Suppressor macrophage treated with lipopolysaccharide for 4 hours (primary cell): ENCODE data around the gene MTURN.

Experiments used
- DNase-seq: peaks from one replicate; pipeline ENCODE4 v3.0.0-alpha.2; 2020

MTURN gene

GRCh38 chr7:30181736-30182522, 47.1 kb downstream of the MTURN start:
- DNase-seq, result peak; percentile 64

- DNase-seq, result no peak
Measured at GRCh38 chr7:30182814-30183213, 48.0 kb downstream of the MTURN start.

- DNase-seq, result no peak
Measured at GRCh38 chr7:30183749-30184369, 49.1 kb downstream of the MTURN start.

- DNase-seq, result peak; percentile 97
Measured at GRCh38 chr7:30184791-30185487, 50.2 kb downstream of the MTURN start.

GRCh38 chr7:30185496-30185895, 50.7 kb downstream of the MTURN start:
- peak; percentile 78 for DNase-seq

GRCh38 chr7:30186725-30187124, 51.9 kb downstream of the MTURN start:
- no peak for DNase-seq

GRCh38 chr7:30187513-30187912, 52.7 kb downstream of the MTURN start:
- no peak for DNase-seq

- peak; percentile 68 for DNase-seq
Measured at GRCh38 chr7:30188381-30188780, 53.6 kb downstream of the MTURN start.

- DNase-seq, result no peak
Measured at GRCh38 chr7:30188811-30189210, 54.0 kb downstream of the MTURN start.

GRCh38 chr7:30191809-30192208, 57.0 kb downstream of the MTURN start:
- DNase-seq, result no peak

GRCh38 chr7:30193336-30193943, 58.7 kb downstream of the MTURN start:
- no peak for DNase-seq

- DNase-seq, result no peak
Measured at GRCh38 chr7:30196408-30196807, 61.6 kb downstream of the MTURN start.

GRCh38 chr7:30197438-30197837, 62.7 kb downstream of the MTURN start:
- no peak for DNase-seq

- DNase-seq, result no peak
Measured at GRCh38 chr7:30199271-30199670, 64.5 kb downstream of the MTURN start.

GRCh38 chr7:30200591-30200990, 65.8 kb downstream of the MTURN start:
- DNase-seq, result no peak

- DNase-seq, result no peak
Measured at GRCh38 chr7:30201161-30201666, 66.4 kb downstream of the MTURN start.

GRCh38 chr7:30201921-30202320, 67.1 kb downstream of the MTURN start:
- DNase-seq, result no peak

- no peak for DNase-seq
Measured at GRCh38 chr7:30202671-30203070, 67.9 kb downstream of the MTURN start.

- DNase-seq, result no peak
Measured at GRCh38 chr7:30206491-30206890, 71.7 kb downstream of the MTURN start.

GRCh38 chr7:30206942-30207341, 72.2 kb downstream of the MTURN start:
- no peak for DNase-seq

GRCh38 chr7:30207376-30207775, 72.6 kb downstream of the MTURN start:
- DNase-seq, result no peak

GRCh38 chr7:30209951-30210350, 75.2 kb downstream of the MTURN start:
- no peak for DNase-seq
